Measurements from ENCODE around the gene INVS. TPM values are rescaled to one million over a fixed set of nuclear protein-coding genes. Genes with fewer than 3 reads are reported as not detected.

The INVS gene
- total RNA-seq, 1 experiment from 2014 or later: 15.6 TPM

DNA sequence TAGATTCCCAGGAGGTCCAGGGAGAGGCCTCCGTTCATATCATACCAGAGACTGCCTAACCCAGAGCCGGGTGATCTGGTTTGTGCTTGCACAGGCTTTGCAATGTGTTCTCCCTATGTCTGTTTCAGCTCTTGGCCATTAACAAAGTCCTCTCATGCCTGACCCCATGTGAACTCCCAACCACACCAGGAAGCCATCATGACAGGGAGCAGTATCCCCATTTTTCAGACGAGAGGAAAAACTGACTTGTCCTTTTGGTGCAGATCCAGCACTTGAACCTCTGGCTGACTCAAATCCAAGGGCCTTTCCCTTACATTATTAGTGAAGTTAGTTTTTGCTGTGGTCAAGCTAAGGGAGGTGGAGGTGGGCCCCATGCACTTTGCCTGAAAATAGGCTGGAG is 195.3 kb downstream of the INVS start:
- DNase-seq: no peak
- POLR2A ChIA-PET: no interaction called here

GRCh38 chr9:100294806-100295205 is 195.8 kb downstream of the INVS start:
- POLR2A ChIA-PET: no interaction called here
- H3K27me3 ChIP-seq (replicated peaks; ENCODE audit: control insufficient read depth, insufficient read depth, low read length): no peaks in the 10 kb centered on the region
- CTCF ChIA-PET: no interaction called here
- peaks cover 11% of the 10 kb centered on the region; the same call in 1 of the 2 replicates for H3K4me1 ChIP-seq
- H3K36me3 Mint-ChIP-seq (ENCODE audit: insufficient read depth, unreplicated experiment): peaks cover 69% of the 10 kb centered on the region
- H3K36me3 ChIP-seq (ENCODE audit: control insufficient read depth, insufficient read depth, low read length): peaks cover 3% of the 10 kb centered on the region; the same call in 1 of the 2 replicates
- H3K4me3 ChIP-seq (ENCODE audit: low read depth, low read length): no peak overlapping the region
- no peak for TF ChIP-seq CTCF (IDR thresholded peaks at IDR 0.05; ENCODE audit: insufficient read depth in 1 of 2, low read depth in 1 of 2, low read length in 1 of 2, severe bottlenecking in 1 of 2, unreplicated experiment in 1 of 2)
- H3K4me1 Mint-ChIP-seq (ENCODE audit: low read depth, unreplicated experiment): no peaks in the 10 kb centered on the region
- H3K9me3 Mint-ChIP-seq (ENCODE audit: unreplicated experiment): peaks cover under 1% of the 10 kb centered on the region
- no peak for DNase-seq
- H3K4me3 Mint-ChIP-seq (ENCODE audit: unreplicated experiment): no peak overlapping the region
- intact Hi-C loops (cut with micrococcal nuclease; ENCODE audit: unreplicated experiment): no loop called here
- no peaks in the 10 kb centered on the region for H3K9me3 ChIP-seq
- no peak overlapping the region for H3K27ac Mint-ChIP-seq (ENCODE audit: unreplicated experiment)
- H3K27me3 Mint-ChIP-seq (ENCODE audit: insufficient read depth, unreplicated experiment): no peaks in the 10 kb centered on the region
- BruUV-seq (replicated peaks): no TSS peak

More for the DNA sequence above, 195.3 kb downstream of the INVS start:
- Histone ChIP-seq H3K36me3 (ENCODE audit: control insufficient read depth, insufficient read depth, low read length) (peaks cover 3% of the 10 kb centered on the region; the same call in 1 of the 2 replicates), H3K4me1 (peaks cover 11% of the 10 kb centered on the region; the same call in 1 of the 2 replicates), H3K9me3 (no peaks in the 10 kb centered on the region), H3K27me3 (replicated peaks; ENCODE audit: control insufficient read depth, insufficient read depth, low read length) (no peaks in the 10 kb centered on the region), H3K4me3 (ENCODE audit: low read depth, low read length) (no peak overlapping the region)
- Mint-ChIP-seq H3K27me3 (ENCODE audit: insufficient read depth, unreplicated experiment) (no peaks in the 10 kb centered on the region), H3K9me3 (ENCODE audit: unreplicated experiment) (peaks cover 5% of the 10 kb centered on the region), H3K4me3 (ENCODE audit: unreplicated experiment) (no peak overlapping the region), H3K36me3 (ENCODE audit: insufficient read depth, unreplicated experiment) (peaks cover 69% of the 10 kb centered on the region), H3K27ac (ENCODE audit: unreplicated experiment) (no peak overlapping the region), H3K4me1 (ENCODE audit: low read depth, unreplicated experiment) (no peaks in the 10 kb centered on the region)
- BruUV-seq (replicated peaks): no TSS peak
- intact Hi-C loops (cut with micrococcal nuclease; ENCODE audit: unreplicated experiment): no loop called here
- CTCF ChIA-PET: no interaction called here
- no peak for TF ChIP-seq CTCF (IDR thresholded peaks at IDR 0.05; ENCODE audit: insufficient read depth in 1 of 2, low read depth in 1 of 2, low read length in 1 of 2, severe bottlenecking in 1 of 2, unreplicated experiment in 1 of 2)

GRCh38 chr9:100295240-100295639 is 196.2 kb downstream of the INVS start:
- Mint-ChIP-seq H3K27ac (ENCODE audit: unreplicated experiment) (no peak overlapping the region), H3K4me1 (ENCODE audit: low read depth, unreplicated experiment) (no peaks in the 10 kb centered on the region), H3K36me3 (ENCODE audit: insufficient read depth, unreplicated experiment) (peaks cover 69% of the 10 kb centered on the region), H3K4me3 (ENCODE audit: unreplicated experiment) (no peak overlapping the region), H3K9me3 (ENCODE audit: unreplicated experiment) (no peaks in the 10 kb centered on the region), H3K27me3 (ENCODE audit: insufficient read depth, unreplicated experiment) (no peaks in the 10 kb centered on the region)
- no peak for DNase-seq
- no peak overlapping the region for H3K4me3 ChIP-seq (ENCODE audit: low read depth, low read length)
- H3K9me3 ChIP-seq: no peaks in the 10 kb centered on the region
- BruUV-seq (replicated peaks): no TSS peak
- no peaks in the 10 kb centered on the region for H3K27me3 ChIP-seq (replicated peaks; ENCODE audit: control insufficient read depth, insufficient read depth, low read length)
- no peak for TF ChIP-seq CTCF (IDR thresholded peaks at IDR 0.05; ENCODE audit: insufficient read depth in 1 of 2, low read depth in 1 of 2, low read length in 1 of 2, severe bottlenecking in 1 of 2, unreplicated experiment in 1 of 2)
- POLR2A ChIA-PET: no interaction called here
- peaks cover 11% of the 10 kb centered on the region; the same call in 1 of the 2 replicates for H3K4me1 ChIP-seq
- intact Hi-C loops (cut with micrococcal nuclease; ENCODE audit: unreplicated experiment): no loop called here
- CTCF ChIA-PET: no interaction called here
- peaks cover 3% of the 10 kb centered on the region; the same call in 1 of the 2 replicates for H3K36me3 ChIP-seq (ENCODE audit: control insufficient read depth, insufficient read depth, low read length)

Measured in Caco-2 (cell line).